IMR-90 (cell line): ENCODE results near the gene IRGM.

ENCODE experiments used
- BHLHE40 ChIP-seq: fragments of 150-350 bp; IDR thresholded peaks from 2 replicates; pipeline ENCODE4 v1.6.1; 2016; ENCODE audit warnings: mild to moderate bottlenecking, low read depth, low read length
- CEBPB ChIP-seq: IDR thresholded peaks from 2 replicates; pipeline ENCODE4 v1.6.1; 2012; ENCODE audit warnings: low read depth, low read length, improper control_type of control experiment
- CHD1 ChIP-seq: IDR thresholded peaks from 2 replicates; pipeline ENCODE4 v1.6.1; 2012; ENCODE audit warnings: low read depth, low read length, improper control_type of control experiment
- CTCF ChIP-seq: conservative IDR thresholded peaks from 2 replicates; pipeline ENCODE4 v1.5.1; 2012; ENCODE audit warnings: mild to moderate bottlenecking, low read depth, low read length, improper control_type of control experiment
- ELK1 ChIP-seq: fragments of 150-350 bp; IDR thresholded peaks from 2 replicates; pipeline ENCODE4 v1.6.1; 2016; ENCODE audit warnings: low read depth, mild to moderate bottlenecking, low read length, moderate library complexity, borderline replicate concordance
- MAFK ChIP-seq: IDR thresholded peaks from 2 replicates; pipeline ENCODE4 v1.6.1; 2012; ENCODE audit warnings: low read depth, low read length, improper control_type of control experiment
- MAZ ChIP-seq: IDR thresholded peaks from 2 replicates; pipeline ENCODE4 v1.6.1; 2012; ENCODE audit warnings: low read depth, mild to moderate bottlenecking, low read length, improper control_type of control experiment, moderate library complexity, borderline replicate concordance
- MXI1 ChIP-seq: IDR thresholded peaks from 2 replicates; pipeline ENCODE4 v1.6.1; 2012; ENCODE audit warnings: low read depth, mild to moderate bottlenecking, low read length, moderate library complexity, borderline replicate concordance
- POLR2A ChIP-seq: IDR thresholded peaks from 2 replicates; pipeline ENCODE4 v1.6.1; 2012; ENCODE audit warnings: mild to moderate bottlenecking, low read depth, low read length
- RAD21 ChIP-seq: IDR thresholded peaks from 2 replicates; pipeline ENCODE4 v1.6.1; 2012; ENCODE audit warnings: low read length, improper control_type of control experiment
- RCOR1 ChIP-seq: IDR thresholded peaks from 2 replicates; pipeline ENCODE4 v1.6.1; 2012; ENCODE audit warnings: mild to moderate bottlenecking, low read length, improper control_type of control experiment; ENCODE audit not compliant: insufficient replicate concordance
- RFX5 ChIP-seq: IDR thresholded peaks from 2 replicates; pipeline ENCODE4 v1.8.0; 2012; ENCODE audit warnings: low read depth, mild to moderate bottlenecking, low read length, moderate library complexity
- SMC3 ChIP-seq: fragments of 150-350 bp; IDR thresholded peaks from 2 replicates; pipeline ENCODE4 v1.6.1; 2016; ENCODE audit warnings: low read depth, mild to moderate bottlenecking, antibody characterized with exemption, low read length, moderate library complexity

- TF ChIP-seq RCOR1, result no peak
- no peak for TF ChIP-seq CTCF
- TF ChIP-seq RFX5, result no peak
- TF ChIP-seq SMC3, result no peak
- TF ChIP-seq POLR2A, result no peak
- TF ChIP-seq ELK1, result no peak
- no peak for TF ChIP-seq CEBPB
- TF ChIP-seq MXI1, result no peak
- TF ChIP-seq RAD21, result no peak
- no peak for TF ChIP-seq BHLHE40
- TF ChIP-seq CHD1, result no peak
- no peak for TF ChIP-seq MAZ
- TF ChIP-seq MAFK, result no peak
Observed at GRCh38 chr5:150851039-150851438, 4.7 kb downstream of the IRGM start.
